ENCODE data around the gene MRC1.

The MRC1 gene

DNA sequence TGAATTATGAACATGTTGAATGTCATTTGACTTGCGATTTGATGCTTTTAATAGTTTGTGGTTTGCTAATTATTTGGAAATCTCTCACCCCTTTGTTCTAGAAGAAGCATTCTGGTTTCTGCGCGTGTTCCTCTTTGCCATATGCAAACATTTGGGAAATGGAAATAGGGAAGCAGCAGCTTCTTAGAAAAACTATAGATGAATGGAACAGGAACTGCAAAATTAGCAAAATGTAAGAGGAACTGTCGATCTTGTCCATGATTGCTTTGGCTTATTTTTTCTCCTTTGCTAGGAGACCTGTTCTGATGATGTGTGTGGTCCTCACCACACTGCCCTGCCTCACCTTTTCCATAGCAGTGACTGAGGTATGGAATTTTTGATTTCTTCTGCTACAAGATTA, 38.1 kb upstream of the MRC1 start:
- Histone ChIP-seq H3K4me1 (ENCODE audit: insufficient read depth, low read length, poor library complexity, severe bottlenecking) (peaks cover 4% of the 10 kb centered on the region), H3K4me3 (ENCODE audit: low read length, poor library complexity, severe bottlenecking) (no peak overlapping the region), H3F3A (ENCODE audit: low read depth) (no peaks in the 10 kb centered on the region), H3K9me2 (replicated peaks; ENCODE audit: low read depth, low read length) (no peaks in the 10 kb centered on the region), H3K9me3 (ENCODE audit: insufficient read depth, low read depth, low read length) (0 out of 2 replicates have a peak, but pooled peaks cover 3% of the 10 kb centered on the region), H2AFZ (ENCODE audit: low read length) (no peak overlapping the region), H3K4me2 (ENCODE audit: low read depth, low read length, poor library complexity, severe bottlenecking) (no peak overlapping the region), H4K20me1 (ENCODE audit: insufficient read depth, low read length, poor library complexity, severe bottlenecking) (no peaks in the 10 kb centered on the region), H3K36me3 (ENCODE audit: insufficient read depth, low read length) (no peaks in the 10 kb centered on the region), H3K27me3 (ENCODE audit: insufficient read depth, low read length, poor library complexity, severe bottlenecking) (no peaks in the 10 kb centered on the region), H3K79me2 (ENCODE audit: insufficient read depth, low read length) (no peaks in the 10 kb centered on the region), H3K9ac (ENCODE audit: low read depth, low read length, poor library complexity, severe bottlenecking) (no peak overlapping the region)
- no peak for TF ChIP-seq EZH2phosphoT487 (IDR thresholded peaks at IDR 0.05; ENCODE audit: borderline replicate concordance)
- TF ChIP-seq, protein P1, sequence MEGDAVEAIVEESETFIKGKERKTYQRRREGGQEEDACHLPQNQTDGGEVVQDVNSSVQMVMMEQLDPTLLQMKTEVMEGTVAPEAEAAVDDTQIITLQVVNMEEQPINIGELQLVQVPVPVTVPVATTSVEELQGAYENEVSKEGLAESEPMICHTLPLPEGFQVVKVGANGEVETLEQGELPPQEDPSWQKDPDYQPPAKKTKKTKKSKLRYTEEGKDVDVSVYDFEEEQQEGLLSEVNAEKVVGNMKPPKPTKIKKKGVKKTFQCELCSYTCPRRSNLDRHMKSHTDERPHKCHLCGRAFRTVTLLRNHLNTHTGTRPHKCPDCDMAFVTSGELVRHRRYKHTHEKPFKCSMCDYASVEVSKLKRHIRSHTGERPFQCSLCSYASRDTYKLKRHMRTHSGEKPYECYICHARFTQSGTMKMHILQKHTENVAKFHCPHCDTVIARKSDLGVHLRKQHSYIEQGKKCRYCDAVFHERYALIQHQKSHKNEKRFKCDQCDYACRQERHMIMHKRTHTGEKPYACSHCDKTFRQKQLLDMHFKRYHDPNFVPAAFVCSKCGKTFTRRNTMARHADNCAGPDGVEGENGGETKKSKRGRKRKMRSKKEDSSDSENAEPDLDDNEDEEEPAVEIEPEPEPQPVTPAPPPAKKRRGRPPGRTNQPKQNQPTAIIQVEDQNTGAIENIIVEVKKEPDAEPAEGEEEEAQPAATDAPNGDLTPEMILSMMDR (conservative IDR thresholded peaks at IDR 0.05; ENCODE audit: low read length): no peak

DNA sequence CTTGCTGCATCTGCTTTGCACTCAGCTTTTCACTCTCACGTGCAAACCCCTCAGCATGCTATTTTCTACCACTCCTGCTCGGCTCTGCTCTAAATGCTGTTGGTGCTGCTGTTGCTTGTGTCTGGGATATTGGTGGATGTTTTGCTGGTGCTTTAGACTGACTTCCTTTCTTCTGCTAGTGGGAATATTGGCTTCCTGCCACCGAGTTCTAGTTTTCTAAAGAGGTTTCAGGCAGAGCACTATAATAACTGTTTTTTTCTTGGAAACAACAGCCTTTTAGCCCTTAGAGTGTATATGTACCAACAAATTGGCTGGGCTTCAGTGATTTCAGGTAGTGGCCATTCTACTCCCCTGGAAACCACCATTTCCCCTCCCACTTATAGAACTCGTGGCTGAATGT, 29.4 kb upstream of the MRC1 start:
- Histone ChIP-seq H3K9me3 (ENCODE audit: insufficient read depth, low read depth, low read length) (no peaks in the 10 kb centered on the region), H3K4me2 (ENCODE audit: low read depth, low read length, poor library complexity, severe bottlenecking) (no peak overlapping the region), H3K9ac (ENCODE audit: low read depth, low read length, poor library complexity, severe bottlenecking) (no peak overlapping the region), H2AFZ (ENCODE audit: low read length) (no peak overlapping the region), H3K9me2 (replicated peaks; ENCODE audit: low read depth, low read length) (no peaks in the 10 kb centered on the region), H4K20me1 (ENCODE audit: insufficient read depth, low read length, poor library complexity, severe bottlenecking) (no peaks in the 10 kb centered on the region), H3K36me3 (ENCODE audit: insufficient read depth, low read length) (no peaks in the 10 kb centered on the region), H3K79me2 (ENCODE audit: insufficient read depth, low read length) (no peaks in the 10 kb centered on the region), H3K4me3 (ENCODE audit: low read length, poor library complexity, severe bottlenecking) (no peak overlapping the region), H3K4me1 (ENCODE audit: insufficient read depth, low read length, poor library complexity, severe bottlenecking) (peaks cover 17% of the 10 kb centered on the region), H3F3A (ENCODE audit: low read depth) (no peaks in the 10 kb centered on the region), H3K27me3 (ENCODE audit: insufficient read depth, low read length, poor library complexity, severe bottlenecking) (no peaks in the 10 kb centered on the region)
- TF ChIP-seq, protein P1 (conservative IDR thresholded peaks at IDR 0.05; ENCODE audit: low read length): no peak
- no peak for TF ChIP-seq EZH2phosphoT487 (IDR thresholded peaks at IDR 0.05; ENCODE audit: borderline replicate concordance)

DNA sequence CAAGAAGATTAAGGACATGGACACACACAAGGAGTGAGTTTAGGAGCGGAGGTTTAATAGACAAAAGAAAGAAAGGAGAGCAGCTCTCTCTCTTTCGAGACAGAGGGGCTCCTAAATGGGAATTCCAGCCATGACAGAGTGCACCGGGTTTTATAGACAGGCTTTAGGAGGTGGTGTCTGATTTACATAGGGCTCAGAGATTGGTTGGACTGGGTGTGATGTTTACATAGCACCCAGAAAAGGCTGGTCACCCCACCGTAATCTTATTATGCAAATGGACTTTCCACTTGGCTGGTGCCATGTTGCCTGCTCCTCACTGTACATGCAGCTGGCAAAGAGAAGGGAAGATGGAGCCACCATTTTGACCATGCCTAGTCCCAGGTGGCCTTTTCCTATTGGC, 28.4 kb upstream of the MRC1 start:
- Histone ChIP-seq H3K9ac (ENCODE audit: low read depth, low read length, poor library complexity, severe bottlenecking) (no peak overlapping the region), H4K20me1 (ENCODE audit: insufficient read depth, low read length, poor library complexity, severe bottlenecking) (no peaks in the 10 kb centered on the region), H3K9me3 (ENCODE audit: insufficient read depth, low read depth, low read length) (no peaks in the 10 kb centered on the region), H3K36me3 (ENCODE audit: insufficient read depth, low read length) (no peaks in the 10 kb centered on the region), H3K27me3 (ENCODE audit: insufficient read depth, low read length, poor library complexity, severe bottlenecking) (no peaks in the 10 kb centered on the region), H3K9me2 (replicated peaks; ENCODE audit: low read depth, low read length) (no peaks in the 10 kb centered on the region), H3K79me2 (ENCODE audit: insufficient read depth, low read length) (no peaks in the 10 kb centered on the region), H3K4me2 (ENCODE audit: low read depth, low read length, poor library complexity, severe bottlenecking) (no peak overlapping the region), H3F3A (ENCODE audit: low read depth) (no peaks in the 10 kb centered on the region), H2AFZ (ENCODE audit: low read length) (0 out of 2 replicates have a peak overlapping the region, but pooled peaks have one; percentile 46), H3K4me1 (ENCODE audit: insufficient read depth, low read length, poor library complexity, severe bottlenecking) (peaks cover 17% of the 10 kb centered on the region), H3K4me3 (ENCODE audit: low read length, poor library complexity, severe bottlenecking) (no peak overlapping the region)
- TF ChIP-seq, protein P1 (conservative IDR thresholded peaks at IDR 0.05; ENCODE audit: low read length): no peak
- no peak for TF ChIP-seq EZH2phosphoT487 (IDR thresholded peaks at IDR 0.05; ENCODE audit: borderline replicate concordance)

All from Loucy (cell line).